Skin epidermis (tissue), 12 donors: ENCODE data around the gene NOD2.
A peak's percentile ranks its signal among the peaks of the same experiment; 100 is the strongest.

Experiments used
- H3K27ac ChIP-seq, 21 experiments: fragments of 200-600 bp; sonication (generic) in 11 of 21; one replicate each; pipeline ENCODE4 v1.5.0; 2020; ENCODE audit warnings: mild to moderate bottlenecking in 3 of 21, inconsistent platforms in 2 of 21, moderate library complexity in 2 of 21
- H3K4me3 ChIP-seq, 7 experiments: fragments of 200-600 bp; sonication (generic) in 2 of 7; one replicate each; pipeline ENCODE4 v1.5.0; 2020; ENCODE audit warnings: inconsistent platforms in 2 of 7, mild to moderate bottlenecking in 2 of 7, moderate library complexity in 1 of 7

Gene NOD2

GRCh38 chr16:50731989-50732832 is 38.8 kb downstream of the NOD2 start:
- H3K27ac ChIP-seq: peak overlapping the region in 5 of 21 experiments; percentile 1 to 55 (median 13)
- H3K4me3 ChIP-seq: no peak overlapping the region

- H3K4me3 ChIP-seq: no peak overlapping the region
- H3K27ac ChIP-seq: no peak overlapping the region
These were observed 40.1 kb downstream of the NOD2 start for GRCh38 chr16:50733468-50733867.

DNA sequence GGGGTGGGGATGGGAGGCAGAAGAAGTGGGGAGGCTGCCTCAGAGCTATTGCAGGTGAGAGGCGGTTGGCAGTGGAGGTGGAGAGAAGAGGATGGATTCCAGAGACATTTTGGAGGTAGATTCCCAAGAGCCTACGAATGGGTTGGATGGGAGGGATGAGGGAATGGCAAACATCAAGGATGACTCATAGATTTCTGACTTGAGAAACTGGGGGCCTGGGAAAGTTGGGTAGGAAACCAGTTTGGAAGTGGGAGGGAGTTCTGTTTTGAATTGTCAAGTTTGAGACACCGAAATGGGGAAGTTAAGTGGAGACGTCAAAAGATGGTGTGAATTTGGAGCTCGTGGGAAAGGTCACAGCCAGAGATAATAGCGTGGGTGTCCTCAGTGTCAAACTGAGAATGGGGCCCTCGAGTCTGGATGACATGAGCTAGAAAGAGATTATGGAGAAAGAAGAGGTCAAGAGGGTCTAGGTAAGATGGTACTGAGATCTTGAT is 42.3 kb downstream of the NOD2 start:
- H3K4me3 ChIP-seq: no peak overlapping the region
- no peak overlapping the region for H3K27ac ChIP-seq

GRCh38 chr16:50736448-50736847 is 43.0 kb downstream of the NOD2 start:
- H3K4me3 ChIP-seq: no peak overlapping the region
- H3K27ac ChIP-seq: no peak overlapping the region

GRCh38 chr16:50737420-50737959 is 44.1 kb downstream of the NOD2 start:
- Histone ChIP-seq H3K4me3 (no peak overlapping the region), H3K27ac (no peak overlapping the region)

DNA sequence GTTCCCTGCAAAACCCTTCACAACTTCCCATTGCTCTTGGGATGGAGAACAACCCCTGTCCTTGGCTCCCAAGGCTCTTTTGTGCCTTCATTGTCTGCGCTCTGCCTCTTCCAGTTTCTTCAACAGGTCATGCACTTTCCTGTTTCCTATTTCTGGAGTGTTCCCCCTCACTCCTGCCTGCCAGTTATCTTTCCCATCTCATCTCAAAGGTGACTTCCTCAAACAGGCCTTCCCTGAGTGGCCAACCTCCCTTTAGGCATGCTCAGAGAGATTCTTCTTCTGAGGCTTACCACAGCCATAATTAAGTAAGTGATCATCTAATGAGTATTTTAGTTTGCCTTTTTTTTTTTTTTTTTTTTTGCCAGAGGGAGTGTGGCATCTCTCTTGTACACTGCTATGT is 45.6 kb downstream of the NOD2 start:
- H3K4me3 ChIP-seq: no peak overlapping the region

GRCh38 chr16:50740736-50741135 is 47.3 kb downstream of the NOD2 start:
- Histone ChIP-seq H3K4me3 (peak overlapping the region in 3 of 7 experiments; percentile 35 to 97 (median 91)), H3K27ac (peak overlapping the region in 19 of 21 experiments; percentile 28 to 96 (median 74))

More for the DNA sequence above, 45.6 kb downstream of the NOD2 start:
- no peak overlapping the region for H3K27ac ChIP-seq

DNA sequence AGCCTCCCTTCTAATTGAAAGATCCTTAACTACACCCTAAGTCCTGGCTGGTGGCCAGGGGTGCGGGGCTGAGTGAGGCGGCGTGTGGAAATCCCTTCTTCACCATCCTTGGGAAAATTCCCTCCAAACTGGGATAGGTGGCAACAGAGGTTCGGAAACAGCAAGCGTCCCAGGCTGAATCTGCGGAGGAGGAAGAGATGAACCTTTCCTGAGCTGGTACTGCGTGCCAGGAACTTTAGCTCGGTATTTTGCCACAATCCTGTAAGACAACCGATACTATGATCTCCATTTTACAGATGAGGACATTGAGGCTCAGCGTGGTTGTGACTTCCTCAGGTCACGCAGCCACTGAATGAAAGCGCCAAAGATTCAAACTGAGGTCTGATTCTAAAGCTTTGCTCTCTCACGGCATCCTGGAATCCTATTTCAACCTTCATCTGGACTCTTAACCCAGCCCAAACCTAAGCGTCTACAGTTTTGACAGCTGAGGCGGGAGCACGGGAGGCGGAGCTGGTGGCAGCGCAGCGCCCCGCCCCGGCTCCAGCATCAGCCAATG is 47.9 kb downstream of the NOD2 start:
- Histone ChIP-seq H3K27ac (peak overlapping the region in 20 of 21 experiments; percentile 28 to 96 (median 74)), H3K4me3 (peak overlapping the region; percentile 7 to 97 (median 77))

- peak within 1 kb of the TSS; percentile 88 to 99 (median 96) for H3K27ac ChIP-seq
- peak within 1 kb of the TSS; percentile 77 to 98 (median 95) for H3K4me3 ChIP-seq
These were observed 48.6 kb downstream of the NOD2 start, which contains the start of gene CYLD for GRCh38 chr16:50741781-50742575. TSS of gene CYLD (plus strand) at chr16:50742086. CDS start at chr16:50749699, 7,613 bp downstream.

DNA sequence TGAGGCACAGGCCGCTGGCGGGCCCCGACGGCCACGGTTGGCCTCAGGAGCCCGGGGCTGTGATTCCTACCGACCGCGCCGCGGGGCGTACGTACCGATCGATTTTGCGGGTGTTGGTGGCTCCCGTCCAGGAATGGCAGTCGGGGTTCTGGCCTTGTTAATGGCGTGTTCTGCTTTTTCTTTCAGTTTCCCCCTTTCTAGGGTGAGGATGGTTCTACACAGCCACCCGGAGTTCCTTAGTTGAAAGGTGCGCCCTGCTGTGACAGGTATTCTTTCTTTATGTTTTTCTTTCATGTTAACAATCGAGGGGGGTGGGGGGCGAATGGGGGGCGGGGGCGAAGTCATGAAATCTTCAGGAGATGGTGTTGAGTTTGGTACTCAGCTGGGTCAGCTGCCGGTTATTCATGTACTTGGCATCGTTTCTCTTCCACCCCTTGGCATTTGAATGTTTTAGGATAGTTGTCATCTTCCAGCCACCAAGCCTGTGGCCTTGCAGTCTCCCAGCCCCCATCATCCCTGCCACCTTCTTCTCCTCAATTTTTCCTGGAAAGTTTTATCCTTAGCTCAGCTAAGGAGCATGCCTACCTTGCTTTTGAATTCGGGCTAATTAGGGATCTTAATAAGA is 49.3 kb downstream of the NOD2 start:
- H3K27ac ChIP-seq: peak overlapping the region; percentile 88 to 99 (median 96)
- peak overlapping the region; percentile 77 to 98 (median 95) for H3K4me3 ChIP-seq

DNA sequence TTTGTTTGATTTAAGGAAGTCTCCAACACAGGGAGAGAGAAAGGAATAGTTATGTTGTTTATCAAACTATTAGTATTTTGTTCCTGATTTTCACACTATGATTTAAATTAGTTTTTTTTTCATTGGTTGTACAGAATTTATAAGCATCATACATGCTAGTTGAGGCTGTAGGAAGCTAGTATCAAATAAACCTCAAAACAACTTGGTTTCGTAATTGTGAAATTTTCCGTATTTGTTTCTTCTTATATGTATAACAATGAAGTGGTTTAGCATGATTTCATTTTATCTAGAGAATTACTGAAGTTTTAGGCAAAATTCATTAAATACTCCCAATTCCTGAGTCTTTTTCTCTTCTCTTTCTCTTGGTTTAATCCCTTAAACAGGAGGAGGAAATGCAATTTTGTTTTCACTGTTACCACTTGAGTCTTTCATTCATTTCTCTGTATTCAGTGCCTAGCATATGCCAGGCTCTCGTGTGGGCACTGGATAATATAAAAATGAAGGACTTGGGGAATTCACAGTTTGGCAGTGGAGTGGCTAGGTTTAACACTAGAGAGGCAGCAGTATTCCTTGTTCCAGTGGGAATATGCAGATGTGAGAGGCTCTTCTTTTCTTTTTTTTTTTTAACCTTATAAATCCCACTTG is 50.3 kb downstream of the NOD2 start:
- peak overlapping the region in 5 of 7 experiments; percentile 77 to 97 (median 91) for H3K4me3 ChIP-seq
- H3K27ac ChIP-seq: peak overlapping the region in 17 of 21 experiments; percentile 25 to 99 (median 96)

DNA sequence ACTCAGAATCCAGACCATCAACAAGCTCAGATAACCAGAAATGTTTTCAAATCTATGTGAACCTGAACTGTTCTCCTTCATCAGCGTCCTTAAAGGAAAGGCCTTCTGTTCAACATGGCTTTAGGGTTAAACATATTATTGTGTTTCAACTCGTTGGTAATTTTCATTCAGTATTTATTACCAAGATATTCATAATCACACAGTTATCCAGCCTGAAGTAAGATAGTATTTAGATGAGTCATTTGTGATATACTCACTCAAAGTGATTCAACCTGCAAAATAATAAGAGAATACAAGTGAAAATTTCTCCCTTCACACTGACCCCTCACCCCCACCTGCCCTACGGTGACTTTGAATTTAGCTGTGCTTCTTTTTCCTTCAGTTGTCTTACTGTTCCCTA is 51.5 kb downstream of the NOD2 start:
- peak overlapping the region in 1 of 7 experiments; percentile 6 for H3K4me3 ChIP-seq
- H3K27ac ChIP-seq: peak overlapping the region in 11 of 21 experiments; percentile 7 to 98 (median 57)

DNA sequence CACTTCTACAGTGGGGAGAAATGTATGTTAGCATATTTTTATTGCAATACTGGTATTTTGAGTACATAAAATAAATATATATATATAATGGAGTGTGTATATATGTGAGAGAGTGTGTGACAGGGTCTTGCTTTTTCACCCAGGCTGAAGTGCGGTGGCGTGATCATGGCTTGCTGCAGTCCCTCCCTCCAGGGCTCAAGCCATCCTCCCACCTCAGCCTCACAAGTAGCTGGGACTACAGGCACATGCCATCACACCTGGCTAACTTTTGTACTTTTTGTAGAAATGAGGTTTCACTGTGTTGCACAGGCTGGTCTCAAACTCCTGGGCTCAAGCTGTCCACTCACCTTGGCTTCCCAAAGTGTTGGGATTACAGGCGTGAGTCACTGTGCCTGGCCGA is 52.5 kb downstream of the NOD2 start:
- Histone ChIP-seq H3K4me3 (peak overlapping the region in 1 of 7 experiments; percentile 6), H3K27ac (peak overlapping the region in 10 of 21 experiments; percentile 12 to 98 (median 50))

GRCh38 chr16:50747207-50747956 is 54.0 kb downstream of the NOD2 start:
- no peak overlapping the region for H3K4me3 ChIP-seq
- peak overlapping the region in 8 of 21 experiments; percentile 6 to 98 (median 60) for H3K27ac ChIP-seq

DNA sequence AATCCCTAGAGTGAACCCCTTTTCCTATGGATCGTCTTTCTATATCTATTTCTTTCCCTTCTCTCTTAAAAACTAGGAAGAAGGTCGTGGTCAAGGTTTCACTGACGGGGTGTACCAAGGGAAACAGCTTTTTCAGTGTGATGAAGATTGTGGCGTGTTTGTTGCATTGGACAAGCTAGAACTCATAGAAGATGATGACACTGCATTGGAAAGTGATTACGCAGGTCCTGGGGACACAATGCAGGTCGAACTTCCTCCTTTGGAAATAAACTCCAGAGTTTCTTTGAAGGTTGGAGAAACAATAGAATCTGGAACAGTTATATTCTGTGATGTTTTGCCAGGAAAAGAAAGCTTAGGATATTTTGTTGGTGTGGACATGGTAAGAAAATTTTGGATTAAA is 58.1 kb downstream of the NOD2 start:
- no peak overlapping the region for H3K4me3 ChIP-seq
- no peak overlapping the region for H3K27ac ChIP-seq

DNA sequence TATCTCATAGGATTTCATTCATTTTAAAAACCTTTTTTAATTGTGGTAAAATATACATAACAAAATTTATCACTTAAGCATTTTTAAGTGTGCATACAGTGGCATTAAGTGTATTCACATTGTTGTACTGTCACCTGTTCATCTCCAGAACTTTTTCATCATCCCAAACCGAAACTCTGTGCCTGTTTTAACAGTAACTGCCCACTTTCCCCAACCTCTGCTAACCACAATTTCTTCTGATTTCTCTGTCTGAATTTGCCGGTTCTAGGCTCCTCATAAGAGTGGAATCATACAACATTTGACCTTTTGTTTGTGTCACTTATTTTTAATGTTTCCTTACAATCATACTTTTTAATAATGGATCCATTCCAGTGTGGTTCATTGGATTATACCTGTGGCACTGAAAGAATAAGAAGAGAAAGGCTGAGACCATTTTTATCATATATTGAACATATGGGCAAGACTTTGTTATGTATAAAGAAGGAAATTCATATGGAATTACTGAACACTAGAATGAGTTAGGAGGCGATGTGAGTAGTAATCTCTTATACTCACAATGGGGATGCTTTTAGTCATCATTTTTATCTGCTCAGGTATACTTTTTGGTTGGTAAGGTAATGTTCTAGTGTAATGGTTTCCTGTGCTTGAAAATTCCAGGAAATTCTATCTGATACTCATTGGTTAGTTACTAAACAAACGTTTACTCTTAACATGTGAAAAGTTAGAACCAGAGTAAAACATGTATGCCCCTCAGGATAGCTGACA is 59.2 kb downstream of the NOD2 start:
- Histone ChIP-seq H3K4me3 (no peak overlapping the region), H3K27ac (no peak overlapping the region)

DNA sequence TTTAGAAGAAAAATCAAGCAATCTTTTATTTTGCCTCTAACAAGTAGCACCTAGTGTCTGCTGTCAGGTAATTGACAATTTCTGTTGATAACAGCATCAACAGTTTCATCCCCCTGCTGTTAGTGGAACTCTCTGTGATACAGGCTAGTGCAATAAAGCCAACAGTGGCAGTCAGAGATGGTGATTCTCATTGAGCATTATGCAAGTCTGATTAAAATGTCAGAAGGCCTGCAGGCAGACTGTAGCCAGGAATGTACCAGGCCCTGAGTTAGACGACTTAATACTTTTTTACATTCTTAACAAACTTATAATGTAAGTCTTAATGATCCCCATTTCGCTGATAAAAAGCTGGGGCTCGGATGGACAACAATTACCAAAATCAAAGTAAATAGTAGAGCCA is 63.1 kb downstream of the NOD2 start:
- H3K27ac ChIP-seq: no peak overlapping the region
- H3K4me3 ChIP-seq: no peak overlapping the region
